ENCODE results near the gene CCNC. TPM values are rescaled to one million over a fixed set of nuclear protein-coding genes. Genes with fewer than 3 reads are reported as not detected.

CCNC gene
- total RNA-seq, 1 donor from 2014 or later, result 41.6 TPM

DNA sequence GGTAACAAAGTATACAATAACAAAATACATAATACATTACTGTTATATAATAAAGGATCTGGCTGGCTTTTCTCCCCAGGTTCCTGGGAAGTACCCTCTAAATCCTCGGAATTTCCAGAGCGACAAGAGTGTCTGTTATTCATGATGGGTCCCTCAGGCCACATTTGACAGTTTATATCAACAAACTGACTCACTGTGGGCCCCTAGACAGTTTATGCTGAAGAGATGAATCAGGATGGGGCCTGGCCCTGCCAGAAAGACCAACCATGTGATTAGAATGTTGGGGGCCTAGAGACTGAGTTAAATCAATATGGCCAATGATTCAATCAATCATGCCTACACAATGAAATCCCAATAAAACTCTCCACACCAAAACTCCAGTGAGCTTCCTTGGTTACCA lies 66.7 kb downstream of the CCNC start:
- Histone ChIP-seq H3K9me3 (no peaks in the 10 kb centered on the region), H3K27me3 (ENCODE audit: low read depth) (no peaks in the 10 kb centered on the region), H3K4me1 (no peaks in the 10 kb centered on the region), H3K36me3 (peaks cover 53% of the 10 kb centered on the region), H3K4me3 (no peak overlapping the region), H3K27ac (no peak overlapping the region)
- no peak for ATAC-seq
- no peak for DNase-seq
- intact Hi-C loops (cut with DNase I), result no loop called here
- TF ChIP-seq, protein P1, sequence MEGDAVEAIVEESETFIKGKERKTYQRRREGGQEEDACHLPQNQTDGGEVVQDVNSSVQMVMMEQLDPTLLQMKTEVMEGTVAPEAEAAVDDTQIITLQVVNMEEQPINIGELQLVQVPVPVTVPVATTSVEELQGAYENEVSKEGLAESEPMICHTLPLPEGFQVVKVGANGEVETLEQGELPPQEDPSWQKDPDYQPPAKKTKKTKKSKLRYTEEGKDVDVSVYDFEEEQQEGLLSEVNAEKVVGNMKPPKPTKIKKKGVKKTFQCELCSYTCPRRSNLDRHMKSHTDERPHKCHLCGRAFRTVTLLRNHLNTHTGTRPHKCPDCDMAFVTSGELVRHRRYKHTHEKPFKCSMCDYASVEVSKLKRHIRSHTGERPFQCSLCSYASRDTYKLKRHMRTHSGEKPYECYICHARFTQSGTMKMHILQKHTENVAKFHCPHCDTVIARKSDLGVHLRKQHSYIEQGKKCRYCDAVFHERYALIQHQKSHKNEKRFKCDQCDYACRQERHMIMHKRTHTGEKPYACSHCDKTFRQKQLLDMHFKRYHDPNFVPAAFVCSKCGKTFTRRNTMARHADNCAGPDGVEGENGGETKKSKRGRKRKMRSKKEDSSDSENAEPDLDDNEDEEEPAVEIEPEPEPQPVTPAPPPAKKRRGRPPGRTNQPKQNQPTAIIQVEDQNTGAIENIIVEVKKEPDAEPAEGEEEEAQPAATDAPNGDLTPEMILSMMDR (IDR thresholded peaks at IDR 0.05), result no peak

DNA sequence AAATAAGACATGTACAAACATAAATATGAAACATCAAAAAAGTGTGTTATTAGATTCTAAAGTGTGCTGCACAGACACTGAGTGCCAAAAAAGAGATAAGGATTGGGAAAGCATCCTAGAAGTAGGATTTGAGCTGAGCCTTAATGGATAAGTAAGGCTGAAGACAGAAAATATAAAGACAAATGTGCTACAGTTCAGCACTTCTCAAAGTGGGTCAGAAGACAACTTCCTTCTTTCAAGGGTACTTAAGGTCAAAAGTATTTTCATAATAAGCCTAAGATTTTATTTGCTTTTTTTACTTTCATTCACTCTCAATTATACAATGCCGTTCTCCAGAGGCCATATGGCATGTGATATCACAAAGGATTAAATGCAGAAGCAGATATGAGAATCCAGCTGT lies 70.0 kb downstream of the CCNC start:
- TF ChIP-seq, protein P1 (IDR thresholded peaks at IDR 0.05), result no peak
- Histone ChIP-seq H3K9me3 (no peaks in the 10 kb centered on the region), H3K27ac (no peak overlapping the region), H3K27me3 (ENCODE audit: low read depth) (no peaks in the 10 kb centered on the region), H3K36me3 (peaks cover 38% of the 10 kb centered on the region), H3K4me1 (no peaks in the 10 kb centered on the region), H3K4me3 (no peak overlapping the region)
- no peak for DNase-seq
- intact Hi-C loops (cut with DNase I), result no loop called here
- no peak for ATAC-seq

GRCh38 chr6:99495466-99495865 lies 73.0 kb downstream of the CCNC start:
- H3K36me3 ChIP-seq, result peaks cover 13% of the 10 kb centered on the region
- TF ChIP-seq, protein P1 (IDR thresholded peaks at IDR 0.05), result no peak
- ATAC-seq, result no peak
- no peak overlapping the region for H3K4me3 ChIP-seq
- no peaks in the 10 kb centered on the region for H3K4me1 ChIP-seq
- intact Hi-C loops (cut with DNase I), result no loop called here
- H3K27me3 ChIP-seq (ENCODE audit: low read depth), result no peaks in the 10 kb centered on the region
- no peak for DNase-seq
- H3K27ac ChIP-seq, result no peak overlapping the region
- no peaks in the 10 kb centered on the region for H3K9me3 ChIP-seq

Other genes starting within 250 kb of the CCNC start
- gene FAXC, start 219.0 kb downstream of the CCNC start, total RNA-seq, result 4.3 TPM
- 2.2 TPM for gene COQ3, start 174.5 kb downstream of the CCNC start, total RNA-seq
- 109 TPM for gene PNISR, start 143.4 kb downstream of the CCNC start, total RNA-seq
- gene USP45, start 53.2 kb downstream of the CCNC start, total RNA-seq, result 11.1 TPM
- gene PRDM13, start 38.2 kb upstream of the CCNC start, total RNA-seq, result not detected